Keratinocyte (primary cell): ENCODE measurements around the gene C9orf153. TPM values are rescaled to one million over a fixed set of nuclear protein-coding genes. Genes with fewer than 3 reads are reported as not detected.

Experiments
- DNase-seq: peaks from one replicate; pipeline ENCODE4 v3.0.0-alpha.2; 2011; ENCODE audit warnings: low read depth, missing footprints, low spot score
- FAIRE-seq: peaks from 2 replicates; lab custom pipeline; 2011; peaks lifted over from hg19 to GRCh38; lab: Jason Lieb, UNC
- H2AFZ ChIP-seq: 2 replicates; pipeline ENCODE4 v1.6.0; 2012; ENCODE audit warnings: low read length, control low read depth, inconsistent platforms; ENCODE audit not compliant: control insufficient read depth
- H3K27ac ChIP-seq: 2 replicates; pipeline ENCODE4 v1.5.1; 2011; ENCODE audit warnings: low read length; ENCODE audit not compliant: control insufficient read depth, insufficient read depth
- H3K27me3 ChIP-seq: 3 replicates; pipeline ENCODE4 v1.6.0; 2011; ENCODE audit warnings: low read length; ENCODE audit not compliant: control insufficient read depth, insufficient read depth; ENCODE audit errors: extremely low read depth
- H3K36me3 ChIP-seq, 2 experiments: 2 replicates in 1 of 2; 3 replicates in 1 of 2; pipeline ENCODE4 v1.5.1; 2011; ENCODE audit warnings: low read length in 2 of 2, mild to moderate bottlenecking in 1 of 2; ENCODE audit not compliant: control insufficient read depth in 2 of 2, insufficient read depth in 2 of 2; ENCODE audit errors: extremely low read depth in 1 of 2
- H3K4me1 ChIP-seq: 3 replicates; pipeline ENCODE4 v1.5.1; 2011; ENCODE audit warnings: low read length; ENCODE audit not compliant: control insufficient read depth, insufficient read depth; ENCODE audit errors: extremely low read depth
- H3K4me2 ChIP-seq: 3 replicates; pipeline ENCODE4 v1.6.0; 2011; ENCODE audit warnings: low read depth, low read length; ENCODE audit not compliant: control insufficient read depth, insufficient read depth; ENCODE audit errors: extremely low read depth
- H3K4me3 ChIP-seq, 3 experiments: fragments of 200-600 bp in 1 of 3; sonication (generic) in 1 of 3; 2 replicates in 2 of 3; 3 replicates in 1 of 3; pipeline ENCODE4 v1.5.1; 2011 to 2016; ENCODE audit warnings: low read length in 3 of 3, mild to moderate bottlenecking in 3 of 3, control low read depth in 2 of 3, inconsistent platforms in 1 of 3, low read depth in 1 of 3, mixed read lengths in 1 of 3, mixed run types in 1 of 3, moderate library complexity in 1 of 3; ENCODE audit not compliant: control insufficient read depth in 2 of 3, insufficient read depth in 2 of 3; ENCODE audit errors: extremely low read depth in 1 of 3
- H3K79me2 ChIP-seq: 2 replicates; pipeline ENCODE4 v1.6.0; 2012; ENCODE audit warnings: low read length; ENCODE audit not compliant: control insufficient read depth, insufficient read depth
- H3K9ac ChIP-seq: 3 replicates; pipeline ENCODE4 v1.6.0; 2011; ENCODE audit warnings: low read length; ENCODE audit not compliant: control insufficient read depth, insufficient read depth; ENCODE audit errors: extremely low read depth
- H3K9me1 ChIP-seq: 3 replicates; pipeline ENCODE4 v1.6.0; 2011; ENCODE audit warnings: low read length; ENCODE audit not compliant: control insufficient read depth, insufficient read depth; ENCODE audit errors: extremely low read depth
- H3K9me3 ChIP-seq: 2 replicates; pipeline ENCODE4 v1.5.1; 2012; ENCODE audit warnings: low read depth, low read length; ENCODE audit not compliant: control insufficient read depth
- H4K20me1 ChIP-seq: 3 replicates; pipeline ENCODE4 v1.6.0; 2011; ENCODE audit warnings: low read length; ENCODE audit not compliant: control insufficient read depth, insufficient read depth; ENCODE audit errors: extremely low read depth
- EZH2 ChIP-seq: IDR thresholded peaks from one replicate; pipeline ENCODE4 v1.6.1; 2012; ENCODE audit warnings: inconsistent platforms, mild to moderate bottlenecking, low read length, moderate library complexity
- dilution Hi-C: fragments of 300-500 bp; cut with MboI; formaldehyde crosslinking; loops from one replicate; pipeline ENCODE4 v1.7.0; 2020; ENCODE audit warnings: low sequenced_read_pairs; ENCODE audit not compliant: extremely low pct_ligation_motif_present
- polyA plus RNA-seq, 5 experiments: library from polyadenylated mRNA; depleted of rRNA in 3 of 5; stranded (reverse) in 3 of 5; stranded (forward) in 1 of 5; unstranded in 1 of 5; fragments of >200 nt; gene quantifications; 1 replicate in 1 of 5; 2 replicates in 3 of 5; 3 replicates in 1 of 5; pipeline versions ENCODE4 v1.2.1 to v1.2.3, GENCODE V29; 2011 to 2012; ENCODE audit warnings: missing spikeins in 2 of 5, low read depth in 1 of 5, low replicate concordance in 1 of 5
- TF ChIP-seq, protein P1 (sequence below), 3 experiments: IDR thresholded peaks in 1 of 3; conservative IDR thresholded peaks in 1 of 3; optimal IDR thresholded peaks in 1 of 3; 2 replicates in 2 of 3; 3 replicates in 1 of 3; pipeline versions ENCODE3 to v1.5.1; 2011; ENCODE audit warnings: low read length in 3 of 3, mild to moderate bottlenecking in 3 of 3, moderate library complexity in 2 of 3, control low read depth in 1 of 3, inconsistent platforms in 1 of 3; ENCODE audit not compliant: insufficient read depth in 2 of 3; ENCODE audit errors: extremely low read depth in 1 of 3

C9orf153 gene
- polyA plus RNA-seq, 1 donor (not counting 4 experiments of a cell fraction or from before 2014, with no cell fraction given) = not detected

DNA sequence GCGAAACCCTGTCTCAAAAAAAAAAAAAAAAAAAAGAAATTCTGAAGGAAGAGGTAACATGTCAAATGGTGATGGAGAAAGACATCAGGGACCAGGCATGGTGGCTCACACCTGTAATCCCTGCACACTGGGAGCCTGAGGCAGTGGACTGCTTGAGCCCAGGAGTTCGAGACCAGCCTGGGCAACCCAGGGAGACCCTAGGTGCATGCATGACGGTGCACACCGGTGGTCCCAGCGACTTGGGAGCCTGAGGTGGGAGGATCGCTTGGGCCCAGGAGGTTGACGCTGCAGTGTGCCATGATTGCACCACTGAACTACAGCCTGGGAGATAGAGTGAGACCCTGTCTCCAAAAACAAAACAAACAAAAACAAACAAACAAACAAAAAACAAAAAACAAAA, 21.1 kb upstream of the C9orf153 start:
- H3K27me3 ChIP-seq = no peaks in the 10 kb centered on the region
- peaks cover 39% of the 10 kb centered on the region for H3K79me2 ChIP-seq
- dilution Hi-C loops = no loop called here
- H3K9ac ChIP-seq = no peak overlapping the region
- no peaks in the 10 kb centered on the region for H3K9me3 ChIP-seq
- FAIRE-seq (no peak), DNase-seq (no peak)
- H3K9me1 ChIP-seq = peaks cover 3% of the 10 kb centered on the region
- H3K27ac ChIP-seq = no peak overlapping the region
- H4K20me1 ChIP-seq = no peaks in the 10 kb centered on the region
- peak overlapping the region; percentile 93 for H3K4me2 ChIP-seq
- no peak overlapping the region for H3K4me3 ChIP-seq
- H2AFZ ChIP-seq = no peak overlapping the region
- peaks cover 2 to 6% of the 10 kb centered on the region in 2 experiments for H3K36me3 ChIP-seq
- TF ChIP-seq EZH2 = no peak
- TF ChIP-seq, protein P1, sequence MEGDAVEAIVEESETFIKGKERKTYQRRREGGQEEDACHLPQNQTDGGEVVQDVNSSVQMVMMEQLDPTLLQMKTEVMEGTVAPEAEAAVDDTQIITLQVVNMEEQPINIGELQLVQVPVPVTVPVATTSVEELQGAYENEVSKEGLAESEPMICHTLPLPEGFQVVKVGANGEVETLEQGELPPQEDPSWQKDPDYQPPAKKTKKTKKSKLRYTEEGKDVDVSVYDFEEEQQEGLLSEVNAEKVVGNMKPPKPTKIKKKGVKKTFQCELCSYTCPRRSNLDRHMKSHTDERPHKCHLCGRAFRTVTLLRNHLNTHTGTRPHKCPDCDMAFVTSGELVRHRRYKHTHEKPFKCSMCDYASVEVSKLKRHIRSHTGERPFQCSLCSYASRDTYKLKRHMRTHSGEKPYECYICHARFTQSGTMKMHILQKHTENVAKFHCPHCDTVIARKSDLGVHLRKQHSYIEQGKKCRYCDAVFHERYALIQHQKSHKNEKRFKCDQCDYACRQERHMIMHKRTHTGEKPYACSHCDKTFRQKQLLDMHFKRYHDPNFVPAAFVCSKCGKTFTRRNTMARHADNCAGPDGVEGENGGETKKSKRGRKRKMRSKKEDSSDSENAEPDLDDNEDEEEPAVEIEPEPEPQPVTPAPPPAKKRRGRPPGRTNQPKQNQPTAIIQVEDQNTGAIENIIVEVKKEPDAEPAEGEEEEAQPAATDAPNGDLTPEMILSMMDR (optimal IDR thresholded peaks at IDR 0.05 in 1 of 3, IDR thresholded peaks at IDR 0.05 in 1 of 3, conservative IDR thresholded peaks at IDR 0.05 in 1 of 3; ENCODE audit: extremely low read depth in 1 of 3, insufficient read depth in 2 of 3, low read length in 3 of 3) = no peak
- H3K4me1 ChIP-seq = peaks cover 10% of the 10 kb centered on the region

DNA sequence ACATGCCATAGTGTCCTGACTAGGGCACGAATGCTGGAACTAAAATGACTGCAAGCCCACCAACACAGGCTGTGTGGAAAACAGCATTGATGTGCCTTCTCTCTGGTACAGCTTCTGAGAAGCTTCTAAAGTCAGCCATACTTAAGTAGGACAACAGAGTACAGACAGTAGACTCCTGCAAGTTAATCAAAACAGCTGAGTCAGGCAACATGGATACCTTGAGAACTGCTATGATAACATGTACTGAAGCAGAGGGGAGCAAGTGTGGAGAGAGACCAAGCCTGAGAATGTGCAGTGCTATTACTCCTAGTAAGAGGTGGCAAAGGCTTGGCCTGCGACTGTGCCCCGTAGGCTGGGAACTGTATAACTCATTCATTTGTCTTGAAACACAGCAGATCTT, 20.4 kb upstream of the C9orf153 start:
- Histone ChIP-seq H3K4me2 (no peak overlapping the region), H3K27ac (no peak overlapping the region), H3K9me3 (no peaks in the 10 kb centered on the region), H2AFZ (no peak overlapping the region), H3K4me3 (no peak overlapping the region), H3K9me1 (peaks cover 3% of the 10 kb centered on the region), H3K79me2 (peaks cover 42% of the 10 kb centered on the region), H3K27me3 (no peaks in the 10 kb centered on the region), H3K36me3 (peaks cover 2 to 6% of the 10 kb centered on the region in 2 experiments), H4K20me1 (no peaks in the 10 kb centered on the region), H3K4me1 (peaks cover 10% of the 10 kb centered on the region), H3K9ac (no peak overlapping the region)
- TF ChIP-seq EZH2 = no peak
- TF ChIP-seq, protein P1 (optimal IDR thresholded peaks at IDR 0.05 in 1 of 3, IDR thresholded peaks at IDR 0.05 in 1 of 3, conservative IDR thresholded peaks at IDR 0.05 in 1 of 3; ENCODE audit: extremely low read depth in 1 of 3, insufficient read depth in 2 of 3, low read length in 3 of 3) = no peak
- dilution Hi-C loops = no loop called here
- no peak for FAIRE-seq
- no peak for DNase-seq
